K562 (cell line): ENCODE data around the gene LRCOL1. TPM values are rescaled to one million over a fixed set of nuclear protein-coding genes. Genes with fewer than 3 reads are reported as not detected.
A peak's percentile ranks its signal among the peaks of the same experiment; 100 is the strongest.

Source experiments
- ATAC-seq: fragments of 200-7000 bp; cut with Tn5 transposase; 3 replicates; pipeline ENCODE4 v1.9.1; 2020; ENCODE audit warnings: moderate library complexity
- BruUV-seq: library from RNA; stranded (reverse); fragments of 400-500 nt; replicated peaks from 2 replicates; lab custom pipeline; 2021; lab: Mats Ljungman, UMichigan
- CTCF ChIA-PET: fragments of 300-600 bp; formaldehyde crosslinking; extraction: SDS; loops from one replicate; lab custom pipeline; 2021; ENCODE audit warnings: low intra/inter-chr PET ratio; lab: Yijun Ruan, JAX
- POLR2A ChIA-PET: fragments of 300-600, 350-650 bp; sonication (Branson Sonifier 250); formaldehyde crosslinking; extraction: SDS; loops from one replicate; lab custom pipeline; 2021; ENCODE audit warnings: antibody characterized with exemption, inconsistent platforms; lab: Yijun Ruan, JAX
- DNase-seq, 4 experiments: peaks; one replicate each; pipeline versions ENCODE4 v3.0.0 to v3.0.0-alpha.2; 2011 to 2018; ENCODE audit warnings: low spot score in 3 of 4, mixed read lengths in 3 of 4; ENCODE audit errors: extremely low read depth in 1 of 4
- FAIRE-seq: peaks from 2 replicates; lab custom pipeline; 2011; peaks lifted over from hg19 to GRCh38; lab: Jason Lieb, UNC
- H2AFZ ChIP-seq: 2 replicates; pipeline ENCODE4 v1.6.0; 2011; ENCODE audit warnings: low read depth, low read length, control low read depth, inconsistent platforms
- H3K27ac ChIP-seq: fragments of 200-600 bp; 3 replicates; pipeline ENCODE4 v1.8.0; 2011; ENCODE audit warnings: low read depth, mild to moderate bottlenecking, control low read depth, inconsistent platforms, low read length, moderate library complexity, mixed read lengths; ENCODE audit errors: extremely low read depth
- H3K27me3 ChIP-seq, 2 experiments: fragments of 300-600 bp in 1 of 2; 2 replicates in 1 of 2; 3 replicates in 1 of 2; pipeline versions ENCODE4 v1.6.0 to v1.8.0; 2011; ENCODE audit warnings: inconsistent platforms in 2 of 2, low read length in 2 of 2, mild to moderate bottlenecking in 1 of 2, mixed read lengths in 1 of 2, moderate library complexity in 1 of 2; ENCODE audit not compliant: control insufficient read depth in 2 of 2, insufficient read depth in 2 of 2
- H3K36me3 ChIP-seq: fragments of 300-600 bp; 3 replicates; pipeline ENCODE4 v1.8.0; 2011; ENCODE audit warnings: mild to moderate bottlenecking, low read length, inconsistent platforms; ENCODE audit not compliant: control insufficient read depth, insufficient read depth
- H3K4me1 ChIP-seq, 2 experiments: fragments of 200-600 bp in 1 of 2; replicated peaks in 1 of 2; 2 replicates in 1 of 2; 3 replicates in 1 of 2; pipeline versions ENCODE4 v1.5.1 to v1.8.0; 2011; ENCODE audit warnings: inconsistent platforms in 2 of 2, low read length in 2 of 2, mild to moderate bottlenecking in 1 of 2, mixed read lengths in 1 of 2, moderate library complexity in 1 of 2; ENCODE audit not compliant: control insufficient read depth in 2 of 2, insufficient read depth in 2 of 2
- H3K4me2 ChIP-seq: 2 replicates; pipeline ENCODE4 v1.6.1; 2011; ENCODE audit warnings: low read length, control low read depth, inconsistent platforms, mixed read lengths; ENCODE audit not compliant: insufficient read depth
- H3K4me3 ChIP-seq: fragments of 200-600 bp; sonication (generic), shearing (Covaris generic); 2 replicates; pipeline ENCODE4 v1.5.1; 2016; ENCODE audit warnings: control low read depth, inconsistent platforms
- H3K79me2 ChIP-seq: fragments of 200-600 bp; 3 replicates; pipeline ENCODE4 v1.8.0; 2011; ENCODE audit warnings: low read length, inconsistent platforms; ENCODE audit not compliant: control insufficient read depth, insufficient read depth
- H3K9ac ChIP-seq, 2 experiments: 2 replicates each; pipeline versions ENCODE4 v1.6.0 to v1.6.1; 2011; ENCODE audit warnings: low read depth in 2 of 2, low read length in 2 of 2, control low read depth in 1 of 2, inconsistent platforms in 1 of 2, mild to moderate bottlenecking in 1 of 2, mixed read lengths in 1 of 2; ENCODE audit not compliant: insufficient read depth in 1 of 2
- H3K9me1 ChIP-seq: one replicate; pipeline ENCODE4 v1.6.0; 2011; ENCODE audit warnings: inconsistent platforms, mild to moderate bottlenecking, low read length, moderate library complexity; ENCODE audit not compliant: control insufficient read depth, insufficient read depth
- H3K9me3 ChIP-seq: replicated peaks from 2 replicates; pipeline ENCODE4 v1.5.1; 2011; ENCODE audit warnings: low read depth, low read length, inconsistent platforms; ENCODE audit not compliant: control insufficient read depth, insufficient read depth
- H4K20me1 ChIP-seq: replicated peaks from 2 replicates; pipeline ENCODE4 v1.6.1; 2011; ENCODE audit warnings: low read length, inconsistent platforms, mixed read lengths; ENCODE audit not compliant: control insufficient read depth, insufficient read depth
- C11orf30 ChIP-seq: fragments of 450-650 bp; IDR thresholded peaks from 2 replicates; pipeline ENCODE4 v1.6.1; 2016; ENCODE audit warnings: low read depth, mild to moderate bottlenecking
- MAFG ChIP-seq: fragments of 450-650 bp; conservative IDR thresholded peaks from 2 replicates; pipeline ENCODE4 v1.6.1; 2016; ENCODE audit warnings: missing genetic modification characterization, missing compliant biosample characterization
- RHOXF2B ChIP-seq: fragments of 250-450 bp; sonication (Bioruptor Pico); conservative IDR thresholded peaks from 2 replicates; pipeline ENCODE4 v1.5.1; 2021
- SPI1 ChIP-seq: IDR thresholded peaks from 2 replicates; pipeline ENCODE4 v1.6.1; 2011; ENCODE audit warnings: low read depth, low read length, control low read depth, borderline replicate concordance
- ZNF316 ChIP-seq: fragments of 450-650 bp; IDR thresholded peaks from 2 replicates; pipeline ENCODE4 v1.6.1; 2016
- ZNF324 ChIP-seq: fragments of 250-450 bp; sonication (Bioruptor Pico); IDR thresholded peaks from 2 replicates; pipeline ENCODE4 v1.4.0; 2020; ENCODE audit warnings: mild to moderate bottlenecking
- WGBS: fragments of 100-300 bp; shearing (Covaris generic); methylation state at CpG from one replicate; pipeline ENCODE4 v1.1.6; 2016; ENCODE audit warnings: low coverage, mixed read lengths; ENCODE audit not compliant: insufficient coverage; ENCODE audit errors: missing lambda C conversion rate; 5-methylcytosine and 5-hydroxymethylcytosine counted together
- in situ Hi-C: fragments of 300-500 bp; cut with MboI; formaldehyde crosslinking; loops from 4 replicates; pipeline ENCODE4 v1.15.0; 2018; ENCODE audit warnings: inconsistent platforms, mixed read lengths
- intact Hi-C: fragments of 100-400 bp; cut with micrococcal nuclease; formaldehyde crosslinking; loops from 2 replicates; pipeline ENCODE4 v1.14.2; 2022
- polyA plus RNA-seq, 8 experiments: library from polyadenylated mRNA; depleted of rRNA in 4 of 8; stranded (reverse) in 5 of 8; unstranded in 3 of 8; fragments of >200 nt; fragmentation: Nextera tagmentation in 2 of 8; fragmentation: Illumina TruSeq in 1 of 8; extraction: Ambion mirVana in 2 of 8; extraction: Trizol in 1 of 8; gene quantifications; 2 replicates each; pipeline versions ENCODE4 v1.2.1 to v1.2.3, GENCODE V29; 2011 to 2014; ENCODE audit warnings: inconsistent platforms in 1 of 8, missing spikeins in 1 of 8
- total RNA-seq, 7 experiments: library from RNA; depleted of rRNA in 6 of 7; stranded (reverse); fragments of >200 nt in 6 of 7; fragmentation: Illumina TruSeq in 2 of 7; extraction: Trizol in 2 of 7; gene quantifications; 2 replicates each; pipeline versions ENCODE4 v1.2.1 to v1.2.3, GENCODE V29; 2011 to 2021; ENCODE audit warnings: low replicate concordance in 1 of 7

Gene LRCOL1
- total and polyA plus RNA-seq, 9 of the 15 experiments (the other 6 are each of a cell fraction or from before 2014, with no cell fraction given), result not detected

DNA sequence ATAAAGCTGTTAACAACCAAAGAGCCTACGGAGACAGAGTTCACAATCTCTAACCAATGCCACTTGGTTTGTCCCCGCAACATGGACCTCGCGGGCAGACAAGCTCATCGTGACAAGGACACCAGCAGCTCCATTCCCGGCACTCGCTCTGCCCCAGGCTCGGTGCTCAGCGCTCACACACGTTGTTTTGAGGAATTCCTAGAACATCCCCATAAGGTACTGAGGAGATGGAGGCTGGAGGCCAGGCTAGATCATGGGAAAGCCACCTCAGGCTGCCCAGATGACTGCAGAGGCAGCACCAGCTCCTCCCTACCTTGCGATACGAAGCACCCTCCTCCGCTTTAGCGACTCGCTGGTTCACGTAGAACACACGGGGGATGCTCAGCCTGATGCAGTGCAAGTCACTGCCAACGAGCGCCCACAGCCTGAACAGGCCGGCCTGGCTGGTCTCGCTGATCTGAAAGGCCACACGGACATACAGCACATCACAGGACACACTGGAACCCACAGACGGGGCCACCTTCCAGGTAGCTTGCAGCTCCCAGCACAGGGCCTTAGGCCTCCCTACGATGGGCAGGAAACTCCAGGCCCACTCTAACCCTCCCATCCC lies 38.3 kb upstream of the LRCOL1 start (continued):
- no peak for TF ChIP-seq RHOXF2B (CRISPR knock-in tag)
- TF ChIP-seq MAFG (tag), result no peak
- no peak for TF ChIP-seq ZNF324 (CRISPR knock-in tag)

DNA sequence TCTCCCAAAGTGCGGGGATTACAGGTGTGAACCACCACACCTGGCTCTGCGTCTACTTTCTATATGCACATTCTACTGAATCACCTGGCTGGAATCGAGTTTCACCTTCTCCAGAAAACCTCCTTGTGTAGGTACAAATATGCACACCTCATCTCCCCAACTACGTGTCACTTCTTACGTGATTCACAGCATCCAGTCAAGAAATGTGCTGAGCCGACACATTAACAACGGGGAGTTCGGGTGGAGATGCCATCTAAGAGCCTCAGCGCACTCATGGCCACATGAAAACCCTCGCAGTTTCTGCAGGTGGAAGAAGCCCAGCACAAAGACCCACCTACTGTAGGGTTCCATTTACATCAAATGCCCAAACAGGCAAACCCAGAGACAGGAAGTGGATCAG lies 37.5 kb upstream of the LRCOL1 start:
- H3K27me3 ChIP-seq, result no peaks in the 10 kb centered on the region
- TF ChIP-seq C11orf30 (peak; percentile 32; the same call in 1 of the 2 replicates), SPI1 (no peak), MAFG (tag) (peak; percentile 40; the same call in 1 of the 2 replicates), ZNF316 (peak; percentile 62; the same call in 1 of the 2 replicates)
- no peak for FAIRE-seq
- intact Hi-C loops (no loop called here), in situ Hi-C loops (no loop called here)
- H3K9ac ChIP-seq, result no peak overlapping the region
- H4K20me1 ChIP-seq, result 0 out of 2 replicates have a peak, but pooled peaks cover 4% of the 10 kb centered on the region
- no peak for ATAC-seq
- H3K9me3 ChIP-seq, result no peaks in the 10 kb centered on the region
- ChIA-PET POLR2A (interaction anchor here (0.7 kb wide), 1 partner anchor 11 kb away, joined by 4 read pairs; no protein-coding TSS in a partner anchor), CTCF (no interaction called here)
- H3K4me1 ChIP-seq, result no peaks in the 10 kb centered on the region
- peaks cover 4% of the 10 kb centered on the region for H3K9me1 ChIP-seq
- WGBS, result 97% methylated on average over 10 of the region's 10 CpGs
- no peak overlapping the region for H2AFZ ChIP-seq
- no TSS peak for BruUV-seq
- H3K36me3 ChIP-seq, result peaks cover 92% of the 10 kb centered on the region
- no peaks in the 10 kb centered on the region for H3K79me2 ChIP-seq
- H3K4me2 ChIP-seq, result no peak overlapping the region
- no peak overlapping the region for H3K4me3 ChIP-seq
- no peak overlapping the region for H3K27ac ChIP-seq
- no peak for DNase-seq
